ENCODE measurements around the gene MATN4. TPM values are rescaled to one million over a fixed set of nuclear protein-coding genes. Genes with fewer than 3 reads are reported as not detected.

Gene MATN4
- total and polyA plus RNA-seq, 2 experiments from 2014 or later = 3.3 to 5.1 TPM

- TF ChIP-seq ZNF462 (CRISPR knock-in tag; IDR thresholded peaks at IDR 0.05) = no peak
- no peak for TF ChIP-seq STAT1 (IDR thresholded peaks at IDR 0.05; ENCODE audit: unreplicated experiment)
Measured at GRCh38 chr20:45317826-45318225, 9.7 kb upstream of the MATN4 start (continued).

GRCh38 chr20:45316150-45317080 lies 8.3 kb upstream of the MATN4 start:
- Histone ChIP-seq H2AFZ (no peak overlapping the region), H3K27me3 (ENCODE audit: insufficient read depth) (peaks cover 7% of the 10 kb centered on the region; the same call in 1 of the 2 replicates), H3K4me2 (no peak overlapping the region), H3K36me3 (ENCODE audit: insufficient read depth) (no peaks in the 10 kb centered on the region), H3K27ac (ENCODE audit: low read depth) (no peak overlapping the region), H3K4me1 (ENCODE audit: insufficient read depth) (no peaks in the 10 kb centered on the region), H3F3A (replicated peaks; ENCODE audit: low read depth) (no peaks in the 10 kb centered on the region), H4K20me1 (replicated peaks; ENCODE audit: insufficient read depth) (no peaks in the 10 kb centered on the region), H3K79me2 (replicated peaks; ENCODE audit: insufficient read depth) (no peaks in the 10 kb centered on the region), H3K9me2 (ENCODE audit: insufficient read depth) (no peaks in the 10 kb centered on the region), H3K4me3 (no peak overlapping the region)
- H3K27me3 Mint-ChIP-seq (ENCODE audit: insufficient read depth, low read depth, poor library complexity) = peaks cover 7% of the 10 kb centered on the region
- no peak for DNase-seq (ENCODE audit: low spot score)
- H3K9me3 Mint-ChIP-seq = no peaks in the 10 kb centered on the region; the same call in 2 of the 3 replicates
- ATAC-seq = no peak
- peaks cover 2% of the 10 kb centered on the region; the same call in 1 of the 3 replicates for H3K36me3 Mint-ChIP-seq (ENCODE audit: low read depth)
- H3K4me1 Mint-ChIP-seq = peaks cover 6% of the 10 kb centered on the region
- H3K4me3 Mint-ChIP-seq = no peak overlapping the region
- no peak overlapping the region for H3K27ac Mint-ChIP-seq
- no peak for TF ChIP-seq STAT1 (IDR thresholded peaks at IDR 0.05; ENCODE audit: unreplicated experiment)
- no peak for TF ChIP-seq EZH2 (IDR thresholded peaks at IDR 0.05; ENCODE audit: low read depth, unreplicated experiment)
- TF ChIP-seq JUNB (IDR thresholded peaks at IDR 0.05; ENCODE audit: unreplicated experiment) = no peak
- no peak for TF ChIP-seq CREB1 (CRISPR knock-in tag; IDR thresholded peaks at IDR 0.05; ENCODE audit: low read depth)
- TF ChIP-seq ETS1 (IDR thresholded peaks at IDR 0.05) = no peak
- TF ChIP-seq EZH2phosphoT487 (IDR thresholded peaks at IDR 0.05; ENCODE audit: unreplicated experiment) = no peak

All from GM23338 (cell line).